Left ventricle myocardium superior (tissue), 1 donor: ENCODE results near the gene ZRANB1. TPM values are rescaled to one million over a fixed set of nuclear protein-coding genes. Genes with fewer than 3 reads are reported as not detected.
A peak's percentile ranks its signal among the peaks of the same experiment; 100 is the strongest.
"Not testable (repeated sequence)": the region's sequence is repeated elsewhere in the genome, so short reads cannot be mapped to it uniquely, and the experiment has no call there.

Source experiments
- ATAC-seq: fragments of 200-7000 bp; cut with Tn5 transposase; one replicate; pipeline ENCODE4 v1.9.1; 2020; ENCODE audit warnings: mild to moderate bottlenecking, moderate library complexity
- DNase-seq: peaks from one replicate; pipeline ENCODE4 v3.0.0-alpha.2; 2020
- intact Hi-C: fragments of 100-400 bp; cut with micrococcal nuclease; formaldehyde crosslinking; loops from one replicate; pipeline ENCODE4 v1.11.0; 2022
- total RNA-seq: library from RNA; stranded (reverse); fragmentation: NEBNext Ultra II Directional; extraction: Animal tissue kit (Norgen Biotek cat#: 25700); gene quantifications from one replicate; pipeline ENCODE4 v1.2.1, GENCODE V29; 2021
- donor health status: DM: no; HTN: yes; CAD: no; lungs with severe emphysema.

The ZRANB1 gene
- total RNA-seq, 1 donor from 2014 or later = 25.3 TPM

- no peak for ATAC-seq
- DNase-seq = no peak
- intact Hi-C loops = no loop called here
Measured at GRCh38 chr10:124957404-124957947, 15.6 kb downstream of the ZRANB1 start.

GRCh38 chr10:124959564-124959963 is 17.6 kb downstream of the ZRANB1 start:
- intact Hi-C loops = no loop called here
- no peak for DNase-seq
- ATAC-seq = no peak

GRCh38 chr10:124961248-124961570 is 19.3 kb downstream of the ZRANB1 start:
- no peak for ATAC-seq
- intact Hi-C loops = no loop called here
- no peak for DNase-seq

- ATAC-seq (no peak), DNase-seq (no peak)
- intact Hi-C loops = no loop called here
Measured at GRCh38 chr10:124962421-124962820, 20.5 kb downstream of the ZRANB1 start.

- ATAC-seq (no peak), DNase-seq (no peak)
- intact Hi-C loops = no loop called here
Measured at GRCh38 chr10:124963866-124964720, 22.2 kb downstream of the ZRANB1 start.

- ATAC-seq (no peak), DNase-seq (no peak)
- intact Hi-C loops = no loop called here
Measured at GRCh38 chr10:124966008-124966407, 24.1 kb downstream of the ZRANB1 start.

GRCh38 chr10:124967255-124967654 is 25.3 kb downstream of the ZRANB1 start:
- intact Hi-C loops = no loop called here
- no peak for ATAC-seq
- no peak for DNase-seq

- intact Hi-C loops = loop anchor here (10.0 kb wide), 1 partner anchor 46 kb away; no protein-coding TSS in a partner anchor
- DNase-seq = no peak
- peak; percentile 61 for ATAC-seq
Measured at GRCh38 chr10:124971276-124971675, 29.4 kb downstream of the ZRANB1 start.

- no peak for ATAC-seq
- intact Hi-C loops = loop anchor here (10.0 kb wide), 1 partner anchor 48 kb away; no protein-coding TSS in a partner anchor
Measured at GRCh38 chr10:124972637-124973036, 30.7 kb downstream of the ZRANB1 start.

GRCh38 chr10:124974131-124974530 is 32.2 kb downstream of the ZRANB1 start:
- DNase-seq (no peak), ATAC-seq (no peak)
- intact Hi-C loops = loop anchor here (10.0 kb wide), 1 partner anchor 49 kb away; no protein-coding TSS in a partner anchor

More at GRCh38 chr10:124972637-124973036, 30.7 kb downstream of the ZRANB1 start:
- no peak for DNase-seq

GRCh38 chr10:124975977-124976514 is 34.1 kb downstream of the ZRANB1 start:
- DNase-seq = no peak
- no peak for ATAC-seq
- intact Hi-C loops = loop anchor here (10.0 kb wide), 1 partner anchor 51 kb away; no protein-coding TSS in a partner anchor

GRCh38 chr10:124977161-124977560 is 35.2 kb downstream of the ZRANB1 start:
- ATAC-seq (no peak), DNase-seq (no peak)
- intact Hi-C loops = loop anchor here (10.0 kb wide), 1 partner anchor 52 kb away; no protein-coding TSS in a partner anchor

GRCh38 chr10:124977648-124978375 is 35.9 kb downstream of the ZRANB1 start:
- intact Hi-C loops = loop anchor here (10.0 kb wide), 1 partner anchor 53 kb away; no protein-coding TSS in a partner anchor
- peak; percentile 78 for ATAC-seq
- DNase-seq = no peak

GRCh38 chr10:124978376-124978725 is 36.4 kb downstream of the ZRANB1 start:
- DNase-seq (no peak), ATAC-seq (peak; percentile 27)
- intact Hi-C loops = loop anchor here (10.0 kb wide), 1 partner anchor 54 kb away; no protein-coding TSS in a partner anchor

- intact Hi-C loops = no loop called here
- DNase-seq (no peak), ATAC-seq (no peak)
Measured at GRCh38 chr10:124983321-124983720, 41.4 kb downstream of the ZRANB1 start.

- intact Hi-C loops = no loop called here
- DNase-seq = no peak
Measured at GRCh38 chr10:124984376-124984775, 42.5 kb downstream of the ZRANB1 start.

GRCh38 chr10:124985162-124985561 is 43.2 kb downstream of the ZRANB1 start:
- ATAC-seq (no peak), DNase-seq (no peak)
- intact Hi-C loops = no loop called here

More at GRCh38 chr10:124984376-124984775, 42.5 kb downstream of the ZRANB1 start:
- ATAC-seq = no peak

GRCh38 chr10:124987788-124988187 is 45.9 kb downstream of the ZRANB1 start:
- ATAC-seq (no peak), DNase-seq (no peak)
- intact Hi-C loops = no loop called here

- ATAC-seq, intact Hi-C loops, DNase-seq: not testable (repeated sequence)
Measured at GRCh38 chr10:124988753-124989152, 46.8 kb downstream of the ZRANB1 start.
